ENCODE measurements around the gene PCDHB10.
"Not testable (repeated sequence)": the region's sequence is repeated elsewhere in the genome, so short reads cannot be mapped to it uniquely, and the experiment has no call there.

The PCDHB10 gene

DNA sequence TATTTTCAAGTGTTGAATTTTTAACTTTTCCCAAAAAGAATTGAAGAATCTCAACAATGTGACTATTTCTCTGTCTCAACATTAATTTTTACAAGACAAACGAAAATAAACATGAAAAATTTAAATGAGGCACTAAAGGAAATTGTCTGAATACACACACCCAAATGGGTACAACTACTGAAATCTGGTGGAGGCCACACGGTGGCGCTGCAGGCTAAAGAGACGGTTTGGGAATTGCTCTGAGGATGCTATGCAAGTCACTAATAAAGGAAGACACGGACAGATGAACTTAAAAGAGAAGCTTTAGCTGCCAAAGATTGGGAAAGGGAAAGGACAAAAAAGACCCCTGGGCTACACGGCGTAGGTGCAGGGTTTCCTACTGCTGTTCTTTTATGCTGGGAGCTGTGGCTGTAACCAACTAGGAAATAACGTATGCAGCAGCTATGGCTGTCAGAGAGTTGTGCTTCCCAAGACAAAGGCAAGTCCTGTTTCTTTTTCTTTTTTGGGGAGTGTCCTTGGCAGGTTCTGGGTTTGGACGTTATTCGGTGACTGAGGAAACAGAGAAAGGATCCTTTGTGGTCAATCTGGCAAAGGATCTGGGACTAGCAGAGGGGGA, at the start of gene PCDHB10:
Gene PCDHB10, plus strand, starts transcription at position 244 of the 616 bp plus-strand sequence. Its CDS starts 200 bp downstream, at position 444.
- DNase-seq = peak; percentile 65

DNA sequence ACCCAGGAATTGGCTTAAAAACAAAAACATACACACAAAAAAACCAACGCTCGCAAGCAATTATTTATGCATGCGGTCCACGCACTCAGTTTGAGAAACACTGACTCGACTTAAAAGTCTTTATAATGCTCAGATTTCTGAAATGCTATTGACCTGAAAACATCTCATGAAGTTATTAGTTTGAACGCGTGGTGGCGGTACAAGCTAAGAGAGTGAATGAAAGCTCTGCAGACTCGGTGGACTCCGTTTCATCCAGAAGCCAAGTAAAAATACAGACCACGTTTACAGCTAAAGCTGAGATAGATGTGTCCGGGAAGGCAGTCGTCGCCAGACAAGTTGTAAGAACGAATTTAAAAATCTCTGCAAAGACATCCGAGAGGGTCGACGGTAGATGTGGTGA, 42.3 kb upstream of the PCDHB10 start, which contains the start of gene PCDHB6:
Gene PCDHB6, plus strand, starts transcription at position 246 of the 400 bp plus-strand sequence. CDS start 201 bp downstream, outside the sequence.
- no peak for DNase-seq

DNA sequence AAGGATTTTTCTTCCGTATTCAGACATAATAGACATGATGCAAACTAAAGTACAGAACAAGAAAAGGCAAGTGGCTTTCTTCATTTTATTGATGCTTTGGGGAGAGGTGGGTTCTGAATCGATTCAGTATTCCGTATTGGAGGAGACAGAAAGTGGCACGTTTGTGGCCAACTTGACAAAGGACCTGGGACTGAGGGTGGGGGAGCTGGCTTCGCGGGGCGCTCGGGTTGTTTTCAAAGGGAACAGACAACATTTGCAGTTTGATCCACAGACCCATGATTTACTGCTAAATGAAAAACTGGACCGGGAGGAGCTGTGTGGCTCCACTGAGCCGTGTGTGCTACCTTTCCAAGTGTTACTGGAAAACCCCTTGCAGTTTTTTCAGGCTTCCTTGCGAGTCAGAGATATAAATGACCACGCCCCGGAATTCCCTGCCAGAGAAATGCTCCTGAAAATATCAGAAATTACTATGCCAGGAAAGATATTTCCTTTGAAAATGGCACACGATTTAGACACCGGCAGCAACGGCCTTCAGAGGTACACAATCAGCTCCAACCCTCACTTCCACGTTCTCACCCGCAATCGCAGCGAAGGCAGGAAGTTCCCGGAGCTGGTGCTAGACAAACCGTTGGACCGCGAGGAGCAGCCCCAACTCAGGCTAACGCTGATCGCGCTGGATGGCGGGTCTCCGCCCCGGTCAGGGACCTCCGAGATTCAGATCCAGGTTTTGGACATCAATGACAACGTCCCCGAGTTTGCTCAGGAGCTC, 41.7 kb upstream of the PCDHB10 start:
- DNase-seq = no peak

DNA sequence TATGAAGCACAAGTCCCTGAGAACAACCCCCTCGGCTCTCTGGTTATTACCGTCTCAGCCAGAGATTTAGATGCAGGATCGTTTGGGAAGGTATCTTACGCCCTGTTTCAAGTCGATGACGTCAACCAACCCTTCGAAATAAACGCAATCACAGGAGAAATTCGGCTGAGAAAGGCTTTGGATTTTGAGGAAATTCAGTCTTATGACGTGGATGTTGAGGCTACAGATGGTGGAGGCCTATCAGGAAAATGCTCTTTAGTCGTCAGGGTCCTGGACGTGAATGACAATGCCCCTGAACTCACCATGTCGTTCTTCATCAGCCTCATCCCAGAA, 41.2 kb upstream of the PCDHB10 start:
- no peak for DNase-seq

DNA sequence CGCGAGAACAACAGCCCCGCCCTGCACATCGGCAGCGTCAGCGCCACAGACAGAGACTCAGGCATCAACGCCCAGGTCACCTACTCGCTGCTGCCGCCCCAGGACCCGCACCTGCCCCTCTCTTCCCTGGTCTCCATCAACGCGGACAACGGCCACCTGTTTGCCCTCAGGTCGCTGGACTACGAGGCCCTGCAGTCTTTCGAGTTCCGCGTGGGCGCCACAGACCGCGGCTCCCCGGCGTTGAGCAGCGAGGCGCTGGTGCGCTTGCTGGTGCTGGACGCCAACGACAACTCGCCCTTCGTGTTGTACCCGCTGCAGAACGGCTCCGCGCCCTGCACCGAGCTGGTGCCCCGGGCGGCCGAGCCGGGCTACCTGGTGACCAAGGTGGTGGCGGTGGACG, 40.5 kb upstream of the PCDHB10 start:
- not testable (repeated sequence) for DNase-seq

DNA sequence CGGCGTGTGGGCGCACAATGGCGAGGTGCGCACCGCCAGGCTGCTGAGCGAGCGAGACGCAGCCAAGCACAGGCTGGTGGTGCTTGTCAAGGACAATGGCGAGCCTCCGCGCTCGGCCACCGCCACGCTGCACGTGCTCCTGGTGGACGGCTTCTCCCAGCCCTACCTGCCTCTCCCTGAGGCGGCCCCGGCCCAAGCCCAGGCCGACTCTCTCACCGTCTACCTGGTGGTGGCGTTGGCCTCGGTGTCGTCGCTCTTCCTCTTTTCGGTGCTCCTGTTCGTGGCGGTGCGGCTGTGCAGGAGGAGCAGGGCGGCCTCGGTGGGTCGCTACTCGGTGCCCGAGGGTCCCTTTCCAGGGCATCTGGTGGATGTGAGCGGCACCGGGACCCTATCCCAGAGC, 40.1 kb upstream of the PCDHB10 start:
- DNase-seq = not testable (repeated sequence)

DNA sequence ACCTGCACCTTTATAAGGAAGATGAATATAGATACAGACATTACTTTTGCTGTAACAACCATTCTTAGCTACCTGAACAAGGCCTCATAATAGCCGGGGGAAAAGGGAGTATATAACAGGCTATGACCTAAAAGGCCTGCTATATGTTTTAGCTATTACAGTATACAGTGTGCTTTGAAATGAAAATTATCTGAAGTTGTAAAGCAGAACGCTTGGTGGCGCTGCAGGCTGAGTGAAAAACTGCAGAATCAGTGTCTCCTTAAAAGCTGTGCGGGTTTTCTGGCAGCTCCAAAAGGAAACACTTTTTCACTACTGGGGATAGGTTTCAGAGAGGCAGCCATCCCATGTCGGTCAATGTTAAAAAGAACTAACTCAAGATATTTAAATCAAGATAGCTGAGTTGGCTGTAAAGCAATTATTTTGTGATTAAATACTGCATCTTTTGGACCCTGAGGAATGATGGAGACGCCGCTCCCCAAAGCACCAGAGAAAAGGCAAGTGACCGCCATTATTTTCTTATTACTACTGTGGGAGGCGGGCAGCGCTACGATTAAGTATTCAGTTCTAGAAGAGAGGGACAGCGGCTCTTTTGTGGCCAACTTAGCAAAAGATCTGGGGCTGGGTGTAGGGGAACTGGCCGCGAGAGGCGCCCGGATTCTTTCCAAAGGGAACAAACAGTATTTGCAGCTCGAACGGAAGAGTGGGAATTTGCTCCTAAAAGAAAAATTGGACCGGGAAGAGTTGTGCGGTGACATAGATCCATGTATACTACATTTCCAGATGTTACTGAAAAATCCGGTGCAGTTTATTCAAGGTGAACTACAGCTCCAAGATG, 36.4 kb upstream of the PCDHB10 start:
- no peak for DNase-seq

DNA sequence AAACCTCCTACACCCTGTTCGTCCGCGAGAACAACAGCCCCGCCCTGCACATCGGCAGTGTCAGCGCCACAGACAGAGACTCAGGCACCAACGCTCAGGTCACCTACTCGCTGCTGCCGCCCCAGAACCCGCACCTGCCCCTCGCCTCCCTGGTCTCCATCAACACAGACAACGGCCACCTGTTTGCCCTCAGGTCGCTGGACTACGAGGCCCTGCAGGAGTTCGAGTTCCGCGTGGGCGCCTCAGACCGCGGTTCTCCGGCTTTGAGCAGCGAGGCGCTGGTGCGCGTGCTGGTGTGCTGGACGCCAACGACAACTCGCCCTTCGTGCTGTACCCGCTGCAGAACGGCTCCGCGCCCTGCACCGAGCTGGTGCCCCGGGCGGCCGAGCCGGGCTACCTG, 34.8 kb upstream of the PCDHB10 start:
- not testable (repeated sequence) for DNase-seq

DNA sequence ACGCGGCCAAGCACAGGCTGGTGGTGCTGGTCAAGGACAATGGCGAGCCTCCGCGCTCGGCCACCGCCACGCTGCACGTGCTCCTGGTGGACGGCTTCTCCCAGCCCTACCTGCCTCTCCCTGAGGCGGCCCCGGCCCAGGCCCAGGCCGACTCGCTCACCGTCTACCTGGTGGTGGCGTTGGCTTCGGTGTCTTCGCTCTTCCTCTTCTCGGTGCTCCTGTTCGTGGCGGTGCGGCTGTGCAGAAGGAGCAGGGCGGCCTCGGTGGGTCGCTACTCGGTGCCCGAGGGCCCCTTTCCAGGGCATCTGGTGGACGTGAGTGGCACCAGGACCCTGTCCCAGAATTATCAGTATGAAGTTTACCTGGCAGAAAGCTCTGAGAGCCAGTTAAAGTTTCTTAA, 34.3 kb upstream of the PCDHB10 start:
- DNase-seq = not testable (repeated sequence)

DNA sequence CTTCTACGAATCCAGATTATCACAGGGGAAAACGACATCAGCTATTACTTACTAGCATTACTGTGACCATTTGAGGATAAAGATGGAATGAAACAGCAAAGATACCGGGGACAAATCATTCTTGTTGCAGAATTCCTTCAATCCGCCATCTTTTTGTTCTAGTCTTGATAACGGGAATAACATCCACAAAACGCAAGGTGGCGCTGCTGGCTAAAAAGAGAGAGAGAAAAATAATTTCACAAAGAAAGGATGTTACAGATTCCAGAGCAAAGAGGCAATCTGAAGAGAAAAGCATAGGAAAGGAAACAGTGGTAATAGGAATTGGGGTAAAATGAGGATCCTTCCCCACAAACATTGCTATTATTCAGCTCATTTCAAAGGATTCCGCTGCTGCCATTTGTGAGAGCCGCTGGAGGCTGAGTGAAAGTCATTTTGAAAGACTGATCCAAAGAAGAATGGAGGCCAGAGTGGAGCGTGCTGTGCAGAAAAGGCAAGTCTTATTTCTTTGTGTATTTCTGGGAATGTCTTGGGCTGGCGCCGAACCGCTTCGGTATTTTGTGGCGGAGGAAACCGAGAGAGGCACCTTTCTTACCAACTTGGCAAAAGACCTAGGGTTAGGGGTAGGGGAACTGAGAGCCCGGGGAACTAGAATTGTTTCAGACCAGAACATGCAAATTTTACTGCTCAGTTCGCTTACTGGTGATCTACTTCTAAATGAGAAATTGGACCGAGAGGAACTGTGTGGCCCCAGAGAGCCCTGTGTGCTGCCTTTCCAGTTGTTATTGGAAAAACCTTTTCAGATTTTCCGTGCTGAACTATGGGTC, 19.6 kb upstream of the PCDHB10 start, which contains the start of gene PCDHB7:
Gene PCDHB7, plus strand, starts transcription at position 264 of the 824 bp plus-strand sequence. Its CDS starts 192 bp downstream, at position 456.
- DNase-seq = no peak

DNA sequence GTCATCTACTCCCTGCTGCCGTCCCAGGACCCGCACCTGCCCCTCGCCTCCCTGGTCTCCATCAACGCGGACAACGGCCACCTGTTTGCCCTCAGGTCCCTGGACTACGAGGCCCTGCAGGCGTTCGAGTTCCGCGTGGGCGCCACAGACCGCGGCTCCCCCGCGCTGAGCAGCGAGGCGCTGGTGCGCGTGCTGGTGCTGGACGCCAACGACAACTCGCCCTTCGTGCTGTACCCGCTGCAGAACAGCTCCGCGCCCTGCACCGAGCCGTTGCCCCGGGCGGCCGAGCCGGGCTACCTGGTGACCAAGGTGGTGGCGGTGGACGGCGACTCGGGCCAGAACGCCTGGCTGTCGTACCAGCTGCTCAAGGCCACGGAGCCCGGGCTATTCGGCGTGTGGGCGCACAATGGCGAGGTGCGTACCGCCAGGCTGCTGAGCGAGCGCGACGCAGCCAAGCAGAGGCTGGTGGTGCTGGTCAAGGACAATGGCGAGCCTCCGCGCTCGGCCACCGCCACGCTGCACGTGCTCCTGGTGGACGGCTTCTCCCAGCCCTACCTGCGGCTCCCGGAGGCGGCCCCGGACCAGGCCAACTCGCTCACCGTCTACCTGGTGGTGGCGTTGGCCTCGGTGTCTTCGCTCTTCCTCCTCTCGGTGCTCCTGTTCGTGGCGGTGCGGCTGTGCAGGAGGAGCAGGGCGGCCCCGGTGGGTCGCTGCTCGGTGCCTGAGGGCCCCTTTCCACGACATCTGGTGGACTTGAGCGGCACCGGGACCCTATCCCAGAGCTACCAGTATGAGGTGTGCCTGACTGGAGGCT, 17.7 kb upstream of the PCDHB10 start:
- not testable (repeated sequence) for DNase-seq

DNA sequence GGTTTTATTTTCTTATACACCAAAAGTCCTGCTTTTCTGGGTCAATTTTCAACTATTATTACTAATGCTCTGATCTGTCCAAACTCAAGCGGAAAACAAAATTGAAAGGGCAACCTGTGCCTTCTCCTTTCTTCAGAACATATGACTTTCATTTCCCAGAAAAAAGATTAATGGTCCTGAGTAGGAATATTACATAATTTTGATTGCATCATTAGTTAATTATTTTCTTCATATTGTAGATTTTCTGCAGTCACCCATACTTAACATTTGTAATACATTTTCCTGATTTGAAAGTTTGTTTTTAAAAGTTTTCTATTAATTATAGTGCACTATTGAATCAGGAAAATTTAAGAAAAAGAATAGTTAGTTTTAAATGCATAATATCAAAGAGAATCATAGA, 16.2 kb upstream of the PCDHB10 start:
- DNase-seq = no peak

DNA sequence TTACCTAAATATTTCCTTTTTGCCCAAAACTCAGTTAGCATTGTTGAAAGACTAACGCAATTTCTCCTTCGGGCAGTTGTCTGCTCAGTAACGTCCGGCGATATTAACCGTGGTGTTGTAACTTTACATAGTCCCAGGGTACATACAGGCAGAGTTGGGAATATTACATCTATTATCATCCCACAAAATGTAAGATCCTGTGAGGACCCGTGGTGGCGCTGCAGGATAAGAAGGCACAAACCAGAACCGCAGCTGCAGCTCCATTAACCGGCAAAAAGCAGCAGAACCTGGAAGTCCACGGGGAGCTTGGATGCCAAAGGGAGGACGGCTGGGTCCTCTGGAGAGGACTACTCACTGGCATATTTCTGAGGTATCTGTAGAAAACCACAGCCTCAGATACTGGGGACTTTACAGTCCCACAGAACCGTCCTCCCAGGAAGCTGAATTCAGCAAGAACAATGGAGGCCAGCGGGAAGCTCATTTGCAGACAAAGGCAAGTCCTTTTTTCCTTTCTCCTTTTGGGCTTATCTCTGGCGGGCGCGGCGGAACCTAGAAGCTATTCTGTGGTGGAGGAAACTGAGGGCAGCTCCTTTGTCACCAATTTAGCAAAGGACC, 14.5 kb upstream of the PCDHB10 start, which contains the start of gene PCDHB8:
Gene PCDHB8, plus strand, starts transcription at position 214 of the 615 bp plus-strand sequence. Its CDS starts 245 bp downstream, at position 459.
- DNase-seq = not testable (repeated sequence)

DNA sequence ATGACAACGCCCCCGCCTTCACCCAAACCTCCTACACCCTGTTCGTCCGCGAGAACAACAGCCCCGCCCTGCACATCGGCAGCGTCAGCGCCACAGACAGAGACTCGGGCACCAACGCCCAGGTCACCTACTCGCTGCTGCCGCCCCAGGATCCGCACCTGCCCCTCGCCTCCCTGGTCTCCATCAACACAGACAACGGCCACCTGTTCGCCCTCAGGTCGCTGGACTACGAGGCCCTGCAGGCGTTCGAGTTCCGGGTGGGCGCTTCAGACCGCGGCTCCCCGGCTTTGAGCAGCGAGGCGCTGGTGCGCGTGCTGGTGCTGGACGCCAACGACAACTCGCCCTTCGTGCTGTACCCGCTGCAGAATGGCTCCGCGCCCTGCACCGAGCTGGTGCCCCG, 12.8 kb upstream of the PCDHB10 start:
- DNase-seq = not testable (repeated sequence)

DNA sequence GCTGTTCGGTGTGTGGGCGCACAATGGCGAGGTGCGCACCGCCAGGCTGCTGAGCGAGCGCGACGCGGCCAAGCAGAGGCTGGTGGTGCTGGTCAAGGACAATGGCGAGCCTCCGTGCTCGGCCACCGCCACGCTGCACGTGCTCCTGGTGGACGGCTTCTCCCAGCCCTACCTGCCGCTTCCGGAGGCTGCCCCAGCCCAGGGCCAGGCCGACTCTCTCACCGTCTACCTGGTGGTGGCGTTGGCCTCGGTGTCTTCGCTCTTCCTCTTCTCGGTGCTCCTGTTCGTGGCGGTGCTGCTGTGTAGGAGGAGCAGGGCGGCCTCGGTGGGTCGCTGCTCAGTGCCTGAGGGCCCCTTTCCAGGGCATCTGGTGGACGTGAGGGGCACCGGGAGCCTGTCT, 12.3 kb upstream of the PCDHB10 start:
- not testable (repeated sequence) for DNase-seq

DNA sequence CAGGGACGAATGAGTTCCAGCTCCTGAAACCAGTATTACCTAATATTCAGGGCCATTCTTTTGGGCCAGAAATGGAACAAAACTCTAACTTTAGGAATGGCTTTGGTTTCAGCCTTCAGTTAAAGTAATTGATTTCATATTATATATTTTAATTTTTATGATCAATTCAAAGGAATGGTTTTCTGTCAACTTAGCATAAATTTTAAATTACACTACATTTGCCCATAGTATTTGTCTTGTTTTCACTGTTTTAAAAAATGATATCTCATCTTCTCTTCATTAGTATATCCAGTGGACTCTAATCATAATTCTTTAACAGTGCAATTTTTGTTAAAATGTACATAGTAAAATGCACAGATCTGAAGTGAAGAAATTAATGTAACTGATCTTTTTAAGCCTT, 11.8 kb upstream of the PCDHB10 start:
- DNase-seq = no peak

DNA sequence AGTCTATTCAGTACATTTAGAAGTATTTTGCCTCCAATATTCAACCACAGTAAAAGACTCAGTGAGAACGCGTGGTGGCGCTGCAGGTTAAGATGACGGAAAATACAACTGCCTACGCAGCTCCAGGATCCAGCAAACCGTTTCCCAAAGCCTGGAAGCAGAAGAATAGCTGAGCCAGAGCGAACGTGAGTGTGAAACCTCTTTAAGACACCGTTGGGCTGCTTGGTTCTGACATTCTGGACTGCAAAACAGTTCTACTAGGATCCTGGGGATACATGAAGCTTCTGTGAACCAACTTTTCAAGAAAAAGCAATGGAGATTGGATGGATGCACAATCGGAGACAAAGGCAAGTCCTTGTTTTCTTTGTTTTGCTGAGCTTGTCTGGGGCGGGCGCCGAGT, 9.9 kb upstream of the PCDHB10 start, which contains the start of gene PCDHB16:
Gene PCDHB16, plus strand, starts transcription at position 140 of the 400 bp plus-strand sequence. Its CDS starts 173 bp downstream, at position 313.
- no peak for DNase-seq

DNA sequence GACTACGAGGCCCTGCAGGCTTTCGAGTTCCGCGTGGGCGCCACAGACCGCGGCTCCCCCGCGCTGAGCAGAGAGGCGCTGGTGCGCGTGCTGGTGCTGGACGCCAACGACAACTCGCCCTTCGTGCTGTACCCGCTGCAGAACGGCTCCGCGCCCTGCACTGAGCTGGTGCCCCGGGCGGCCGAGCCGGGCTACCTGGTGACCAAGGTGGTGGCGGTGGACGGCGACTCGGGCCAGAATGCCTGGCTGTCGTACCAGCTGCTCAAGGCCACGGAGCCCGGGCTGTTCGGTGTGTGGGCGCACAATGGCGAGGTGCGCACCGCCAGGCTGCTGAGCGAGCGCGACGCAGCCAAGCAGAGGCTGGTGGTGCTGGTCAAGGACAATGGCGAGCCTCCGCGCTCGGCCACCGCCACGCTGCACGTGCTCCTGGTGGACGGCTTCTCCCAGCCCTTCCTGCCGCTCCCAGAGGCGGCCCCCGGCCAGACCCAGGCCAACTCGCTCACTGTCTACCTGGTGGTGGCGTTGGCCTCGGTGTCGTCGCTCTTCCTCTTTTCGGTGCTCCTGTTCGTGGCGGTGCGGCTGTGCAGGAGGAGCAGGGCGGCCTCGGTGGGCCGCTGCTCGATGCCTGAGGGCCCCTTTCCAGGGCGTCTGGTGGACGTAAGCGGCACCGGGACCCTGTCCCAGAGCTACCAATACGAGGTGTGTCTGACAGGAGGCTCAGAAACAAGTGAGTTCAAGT, 7.9 kb upstream of the PCDHB10 start:
- DNase-seq = not testable (repeated sequence)

DNA sequence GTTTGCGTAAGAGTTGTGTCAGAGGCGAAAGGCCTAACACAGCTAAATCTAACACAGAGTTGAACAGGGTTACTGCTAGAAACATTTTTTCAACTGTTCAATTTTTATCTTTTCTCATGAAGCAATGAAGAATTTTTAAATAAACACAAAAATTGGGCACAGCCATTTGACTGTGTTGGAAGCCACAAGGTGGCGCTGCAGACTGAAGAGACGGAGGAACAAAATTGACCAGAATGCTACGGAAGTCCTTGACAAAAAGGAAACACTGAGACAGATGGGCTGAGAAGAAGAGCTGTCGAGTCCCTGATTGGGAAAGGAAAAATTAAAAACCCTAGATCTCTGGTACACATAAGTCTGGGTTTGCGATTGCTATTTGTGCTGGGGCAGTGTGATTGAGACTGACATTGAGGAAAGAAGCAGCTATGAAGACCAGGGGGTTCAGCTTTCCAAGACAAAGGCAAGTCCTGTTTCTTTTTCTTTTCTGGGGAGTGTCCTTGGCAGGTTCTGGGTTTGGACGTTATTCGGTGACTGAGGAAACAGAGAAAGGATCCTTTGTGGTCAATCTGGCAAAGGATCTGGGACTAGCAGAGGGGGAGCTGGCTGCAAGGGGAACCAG, 5.1 kb upstream of the PCDHB10 start, which contains the start of gene PCDHB9:
Gene PCDHB9, plus strand, starts transcription at position 265 of the 616 bp plus-strand sequence. Its CDS starts 158 bp downstream, at position 423.
- DNase-seq = no peak

Data from activated CD8-positive, alpha-beta memory T cell treated with anti-CD3 and anti-CD28 coated beads, Interleukin-2, amount 50 U/mL, for 48 hours (primary cell).